HG03342 (cell line): ENCODE data around the gene DENND6B.
"Not testable (repeated sequence)": the region's sequence is repeated elsewhere in the genome, so short reads cannot be mapped to it uniquely, and the experiment has no call there.

Experiments
- ATAC-seq: cut with Tn5 transposase; IDR thresholded peaks from one replicate; pipeline ENCODE4 v1.9.1; 2021; ENCODE audit warnings: mild to moderate bottlenecking, moderate library complexity; ENCODE audit not compliant: unreplicated experiment

Gene DENND6B

DNA sequence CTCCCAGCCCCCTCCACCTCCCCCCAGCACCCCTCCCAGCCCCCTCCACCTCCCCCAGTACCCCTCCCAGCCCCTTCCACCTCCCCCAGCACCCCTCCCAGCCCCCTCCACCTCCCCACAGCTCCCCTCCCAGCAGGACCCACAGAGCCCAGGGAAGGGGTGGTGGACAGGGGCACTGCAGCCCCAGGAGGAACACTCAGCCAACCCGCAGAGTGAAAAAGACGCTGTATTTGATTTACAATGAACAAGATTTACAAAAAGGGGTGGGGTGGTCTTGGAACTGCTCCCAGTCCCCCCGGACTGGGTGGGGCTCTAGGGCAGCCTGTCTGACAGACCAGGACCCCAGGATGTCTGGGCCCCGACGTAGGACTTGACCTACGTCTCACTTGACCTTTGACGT is 52.0 kb downstream of the DENND6B start:
- ATAC-seq, result no peak

DNA sequence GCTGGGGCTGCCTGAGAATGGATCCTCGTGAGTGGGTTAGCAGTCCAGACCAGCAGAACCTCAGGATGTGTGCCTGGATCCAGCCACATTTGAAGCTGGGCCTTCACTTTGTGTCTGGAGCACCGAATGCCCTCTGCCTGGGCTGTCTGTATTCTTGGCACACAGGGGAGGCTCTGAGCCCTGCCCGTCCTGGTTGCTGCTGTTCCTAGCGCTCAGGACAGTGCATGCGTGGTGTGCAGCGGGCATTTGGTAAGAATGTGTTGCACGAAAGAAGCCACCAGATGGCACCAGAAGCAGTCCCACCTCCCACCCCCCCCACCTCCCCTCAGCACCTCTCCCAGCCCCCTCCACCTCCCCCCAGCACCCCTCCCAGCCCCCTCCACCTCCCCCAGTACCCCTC is 52.5 kb downstream of the DENND6B start:
- no peak for ATAC-seq

DNA sequence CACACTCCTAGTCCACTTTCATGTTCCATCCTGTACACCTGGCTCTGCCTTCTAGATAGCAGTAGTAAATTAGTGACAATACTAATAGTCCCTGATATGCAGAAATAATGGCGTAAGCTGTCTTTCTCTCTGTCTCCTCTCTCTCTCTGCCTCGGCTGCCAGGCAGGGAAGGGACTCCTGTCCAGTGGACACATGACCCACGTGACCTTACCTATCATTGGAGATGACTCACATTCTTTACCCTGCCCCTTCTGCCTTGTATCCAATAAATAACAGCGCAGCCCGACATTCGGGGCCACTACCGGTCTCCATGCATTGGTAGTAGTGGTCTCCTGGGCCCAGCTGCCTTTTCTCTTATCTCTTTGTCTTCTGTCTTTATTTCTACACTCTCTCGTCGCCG is 53.0 kb downstream of the DENND6B start:
- ATAC-seq, result not testable (repeated sequence)

DNA sequence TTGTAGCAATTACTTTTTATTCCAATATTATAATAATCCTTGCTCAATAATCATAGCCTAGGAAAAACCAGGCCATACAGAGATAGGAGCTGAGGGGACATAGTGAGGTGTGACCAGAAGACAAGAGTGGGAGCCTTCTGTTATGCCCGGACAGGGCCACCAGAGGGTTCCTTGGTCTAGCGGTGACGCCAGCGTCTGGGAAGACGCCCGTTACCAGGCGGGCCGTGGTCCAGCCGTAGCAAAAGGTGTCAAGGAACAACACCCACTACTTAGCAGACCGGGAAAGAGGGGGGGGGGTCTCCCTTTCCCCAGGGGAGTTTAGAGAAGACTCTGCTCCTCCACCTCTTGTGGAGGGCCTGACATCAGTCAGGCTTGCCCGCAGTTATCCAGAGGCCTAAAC is 53.5 kb downstream of the DENND6B start:
- ATAC-seq, result not testable (repeated sequence)

DNA sequence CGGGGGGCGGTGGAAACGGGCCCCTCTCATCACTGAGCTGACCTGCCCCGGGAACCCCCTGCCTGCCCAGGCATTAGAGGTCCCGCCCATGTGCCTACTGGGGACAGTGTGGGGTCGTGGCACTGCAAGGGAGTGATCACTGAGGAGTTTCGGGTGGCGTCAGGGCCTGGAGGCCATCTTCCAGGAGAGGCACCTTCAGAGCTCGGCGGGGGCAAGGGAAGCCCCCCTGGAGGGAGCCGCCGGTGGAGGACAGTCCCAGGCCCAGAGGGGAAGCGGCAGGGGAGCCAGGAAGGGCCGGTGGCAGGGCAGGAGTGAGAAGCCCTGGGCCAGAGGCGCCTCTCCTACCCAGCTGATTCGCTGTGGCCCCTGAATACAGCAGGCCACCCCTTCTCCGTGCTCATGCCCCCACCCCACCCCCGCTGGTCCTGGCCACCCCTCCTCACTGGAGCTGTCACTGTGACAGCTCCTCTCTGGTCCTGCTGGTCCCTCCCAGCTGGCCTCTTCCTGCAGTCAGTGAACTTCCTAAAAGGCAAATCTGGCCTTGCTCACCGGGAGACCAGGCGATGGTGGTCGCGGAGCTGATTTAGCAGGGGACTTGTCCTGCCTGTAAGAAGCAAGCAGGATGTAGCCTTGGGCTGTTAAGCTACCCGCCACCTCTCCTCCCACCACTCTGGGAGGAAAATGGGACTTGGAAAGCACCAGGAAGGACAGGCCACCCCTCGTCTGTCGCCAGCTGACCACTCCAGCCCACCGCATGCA is 54.6 kb downstream of the DENND6B start:
- no peak for ATAC-seq

DNA sequence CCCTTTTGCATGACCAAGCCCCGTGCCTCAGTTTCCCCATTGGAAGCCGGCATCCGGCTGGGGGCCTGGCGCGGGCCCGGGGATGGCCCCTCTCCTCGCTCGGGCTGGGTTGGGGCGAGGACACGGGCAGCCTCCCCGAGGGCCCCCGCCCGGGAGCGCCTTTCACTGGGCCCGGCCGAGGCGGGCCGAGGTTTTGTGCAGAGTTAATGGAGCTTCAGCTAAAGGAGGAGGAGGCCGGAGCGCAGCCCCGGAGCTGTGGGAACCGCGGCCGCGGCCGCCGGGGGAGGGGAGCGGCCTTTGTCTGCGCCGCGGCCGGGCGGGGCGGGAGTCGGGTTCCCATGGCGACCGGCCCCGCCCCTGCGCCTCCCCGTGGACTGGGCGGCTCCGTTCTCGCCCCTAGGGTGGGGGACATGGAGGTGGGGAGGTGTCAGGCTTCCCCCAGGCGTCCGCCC is 55.3 kb downstream of the DENND6B start:
- ATAC-seq, result no peak

DNA sequence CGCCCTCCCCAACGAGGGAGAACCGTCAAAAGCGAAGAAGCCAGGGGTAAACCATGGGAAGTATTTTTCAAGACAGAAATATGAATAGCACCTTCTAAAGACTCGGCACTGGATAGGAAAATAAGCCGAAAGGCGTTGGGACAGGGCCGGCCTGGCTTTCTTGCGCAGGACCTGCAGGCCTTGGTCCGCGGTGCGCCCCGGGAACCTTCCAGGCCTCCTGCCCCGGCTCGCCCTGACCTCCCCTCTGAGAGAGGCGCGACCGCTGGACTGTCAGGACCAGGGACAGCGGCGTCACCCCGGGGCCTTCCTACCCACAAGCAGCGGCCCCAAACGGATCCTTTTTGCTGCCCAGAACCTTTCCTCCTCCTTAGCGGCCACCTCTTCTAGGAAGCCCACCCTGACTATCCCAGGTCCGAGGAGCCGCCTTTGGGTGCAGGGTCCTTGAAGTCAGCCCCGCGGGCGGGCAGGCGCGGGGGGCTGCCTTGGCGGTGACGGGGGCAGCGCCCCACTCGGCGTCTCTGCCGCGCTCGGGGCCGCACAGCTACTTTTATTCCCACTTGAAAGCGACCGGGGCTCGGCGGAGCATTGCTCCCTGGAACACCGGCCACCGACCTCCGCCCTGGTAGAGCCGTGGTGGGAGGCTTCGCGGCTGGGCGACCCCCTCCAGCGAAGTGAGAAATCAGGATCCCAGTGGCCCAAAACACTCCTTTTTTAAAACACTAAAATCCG is 56.0 kb downstream of the DENND6B start:
- ATAC-seq, result no peak

DNA sequence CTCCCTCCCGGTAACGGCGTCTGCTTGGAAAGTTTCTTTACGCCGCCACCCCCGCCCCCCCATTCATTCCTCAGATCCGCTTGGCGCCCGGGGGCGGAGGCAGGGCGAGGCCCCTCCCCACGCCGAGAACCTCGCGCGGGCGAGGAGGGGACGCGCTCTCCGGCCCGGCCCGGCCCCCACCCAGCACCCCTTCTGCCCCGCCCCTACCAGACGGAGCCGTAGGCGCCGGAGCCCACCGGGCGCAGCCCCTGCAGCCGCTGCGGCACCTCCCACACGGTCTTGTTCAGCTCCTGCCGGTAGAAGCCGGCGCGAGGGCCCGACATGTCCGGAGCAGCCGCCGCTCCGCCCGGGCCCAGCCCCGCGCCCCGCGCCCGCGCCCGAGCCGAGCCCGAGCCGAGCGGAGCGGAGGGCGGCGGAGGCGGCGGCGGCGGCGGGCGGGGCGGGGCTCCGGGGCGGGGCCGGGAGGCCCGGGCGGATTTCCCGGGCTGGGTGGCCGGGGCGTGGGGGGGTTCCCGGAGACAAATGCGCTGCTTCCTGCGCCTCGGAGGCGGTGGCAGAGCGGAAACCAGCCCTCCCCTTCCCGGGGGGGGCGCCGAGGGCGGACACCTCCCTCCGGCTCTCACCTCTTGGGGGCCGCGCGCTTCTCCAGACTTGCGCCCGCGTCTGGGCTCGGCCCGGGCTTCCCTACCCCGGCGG is 56.7 kb downstream of the DENND6B start, which contains the start of gene MAPK11:
Gene MAPK11, minus strand, starts transcription at position 411 of the 696 bp plus-strand sequence. Its CDS starts 88 bp downstream, at position 323.
- ATAC-seq, result no peak

DNA sequence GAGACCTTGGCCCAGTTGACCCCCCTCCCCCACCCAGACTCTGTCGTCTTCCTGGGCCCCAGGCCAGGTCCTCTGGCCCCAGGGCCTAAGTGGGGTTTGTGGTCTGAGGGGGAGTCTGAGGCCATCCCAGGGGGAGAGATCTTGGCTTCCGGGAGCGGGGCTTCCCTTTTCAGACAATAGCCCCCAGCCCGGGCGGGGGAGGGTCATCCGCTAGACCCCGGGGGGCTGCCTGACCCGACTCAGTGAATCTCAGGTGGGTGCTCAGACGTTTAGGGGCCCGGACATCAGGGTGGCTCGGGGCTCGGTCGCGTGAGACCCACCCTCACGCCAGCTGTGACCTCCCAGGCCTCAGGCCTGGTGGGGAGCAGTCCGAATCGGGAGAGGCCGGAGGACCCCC is 57.2 kb downstream of the DENND6B start:
- no peak for ATAC-seq

DNA sequence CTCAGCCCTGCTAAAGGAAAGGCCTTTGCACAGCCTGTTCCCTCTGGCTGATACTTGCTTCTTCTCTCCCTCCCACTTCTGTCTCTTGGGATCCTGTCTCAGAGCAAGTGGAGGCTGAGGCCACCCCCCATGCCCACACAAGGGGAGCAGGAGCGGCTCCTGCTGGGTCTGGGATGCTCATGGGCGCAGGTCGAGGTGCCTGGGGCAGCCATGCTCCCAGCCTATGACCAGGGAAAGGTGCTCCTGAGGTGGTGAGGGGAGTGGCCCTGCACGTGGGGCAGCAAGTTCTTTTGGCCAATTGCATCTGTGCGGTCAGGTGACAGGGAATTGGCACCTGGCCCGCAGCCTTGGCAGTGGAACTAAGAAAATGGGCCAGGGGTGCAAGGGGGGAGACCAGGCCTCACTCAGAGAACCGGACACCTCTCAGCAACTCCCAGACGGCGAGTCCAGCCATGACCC is 58.1 kb downstream of the DENND6B start:
- no peak for ATAC-seq

DNA sequence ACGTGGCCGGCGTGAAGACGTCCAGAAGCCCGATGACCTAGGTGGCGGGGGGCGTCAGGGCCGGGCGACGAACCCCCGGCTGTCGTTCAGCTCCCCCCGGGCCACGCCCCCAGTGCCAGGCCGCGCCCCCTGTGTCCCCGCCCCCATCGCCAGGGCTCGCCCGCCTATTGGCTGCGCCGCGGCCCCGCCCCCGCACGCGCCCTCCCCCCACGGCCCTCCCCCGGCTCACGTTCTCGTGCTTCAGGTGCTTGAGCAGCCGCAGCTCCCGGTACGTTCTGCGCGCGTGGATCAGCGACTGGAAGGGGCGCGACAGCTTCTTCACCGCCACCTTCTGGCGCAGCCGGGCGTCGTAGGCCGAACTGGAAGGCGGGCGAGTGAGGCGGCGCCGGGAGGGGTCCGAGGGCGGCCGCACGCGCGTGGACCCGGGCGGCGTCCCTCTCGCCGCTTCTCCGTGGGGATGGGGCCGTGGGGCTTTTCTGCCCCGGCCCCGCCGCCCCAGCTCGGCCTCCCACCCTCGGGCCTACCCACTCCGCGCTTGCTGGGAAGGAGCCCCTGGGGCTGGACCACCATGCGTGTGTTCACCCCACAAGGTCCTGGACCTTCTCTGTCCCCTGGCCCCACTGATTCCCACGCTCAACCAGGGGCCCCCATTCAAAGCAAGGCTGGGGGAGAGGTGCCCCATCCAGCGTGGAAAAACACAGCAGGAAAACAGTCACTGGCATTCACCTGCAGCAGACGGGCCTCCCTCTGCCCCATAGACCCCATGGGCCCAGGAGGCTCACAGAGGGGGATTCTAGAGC is 59.0 kb downstream of the DENND6B start:
- no peak for ATAC-seq

DNA sequence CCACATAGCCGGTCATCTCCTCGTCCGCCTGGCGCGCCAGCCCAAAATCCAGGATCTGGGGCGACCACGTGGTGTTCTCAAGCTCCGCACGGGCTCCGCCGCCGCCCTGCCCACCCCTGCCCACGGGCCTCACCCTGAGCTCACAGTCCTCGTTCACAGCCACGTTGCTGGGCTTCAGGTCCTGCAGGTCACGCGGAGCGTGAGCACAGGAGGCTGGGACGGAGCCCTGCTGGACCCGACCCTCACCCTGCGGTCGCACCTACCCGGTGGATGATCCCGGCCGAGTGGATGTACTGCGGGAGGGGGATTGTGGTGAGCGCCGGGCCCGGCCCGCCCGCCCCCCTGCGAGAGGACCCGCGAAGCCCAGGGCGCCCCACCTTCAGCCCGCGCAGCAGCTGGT is 59.8 kb downstream of the DENND6B start:
- no peak for ATAC-seq

DNA sequence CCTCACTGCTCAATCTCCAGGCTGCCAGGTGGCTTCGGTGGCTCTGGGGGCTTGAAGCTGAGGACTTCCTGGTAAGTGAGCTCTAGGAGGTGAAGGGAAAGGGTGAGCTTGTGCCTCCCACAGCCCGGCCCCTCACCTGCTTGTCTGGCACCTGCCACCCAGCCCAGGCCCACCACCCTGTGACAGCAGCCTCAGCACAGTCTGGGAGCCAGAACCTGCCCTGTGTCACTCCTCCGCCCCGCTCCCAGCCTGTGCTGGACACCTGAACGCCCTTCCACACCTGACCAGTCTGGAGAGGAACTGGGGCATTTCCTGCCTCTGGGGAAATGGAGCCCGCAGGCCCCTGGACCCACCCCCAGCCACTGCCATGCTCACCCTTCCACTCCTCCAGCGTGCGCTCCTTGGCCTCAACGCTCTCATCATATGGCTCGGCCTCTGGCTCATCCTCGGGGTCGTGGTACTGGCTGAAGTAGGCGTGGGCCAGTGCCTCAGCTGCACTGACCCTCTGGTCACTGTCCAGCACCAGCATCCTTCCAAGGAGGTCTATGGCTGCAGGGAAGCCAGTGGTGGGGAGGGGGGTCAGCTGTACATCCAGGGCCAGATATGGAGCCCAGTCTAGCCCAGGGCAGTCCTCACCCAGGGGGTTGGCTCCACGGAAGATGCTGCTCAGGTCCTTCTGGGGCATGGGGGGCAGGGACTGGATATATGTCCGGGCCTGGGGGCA is 61.7 kb downstream of the DENND6B start:
- no peak for ATAC-seq

DNA sequence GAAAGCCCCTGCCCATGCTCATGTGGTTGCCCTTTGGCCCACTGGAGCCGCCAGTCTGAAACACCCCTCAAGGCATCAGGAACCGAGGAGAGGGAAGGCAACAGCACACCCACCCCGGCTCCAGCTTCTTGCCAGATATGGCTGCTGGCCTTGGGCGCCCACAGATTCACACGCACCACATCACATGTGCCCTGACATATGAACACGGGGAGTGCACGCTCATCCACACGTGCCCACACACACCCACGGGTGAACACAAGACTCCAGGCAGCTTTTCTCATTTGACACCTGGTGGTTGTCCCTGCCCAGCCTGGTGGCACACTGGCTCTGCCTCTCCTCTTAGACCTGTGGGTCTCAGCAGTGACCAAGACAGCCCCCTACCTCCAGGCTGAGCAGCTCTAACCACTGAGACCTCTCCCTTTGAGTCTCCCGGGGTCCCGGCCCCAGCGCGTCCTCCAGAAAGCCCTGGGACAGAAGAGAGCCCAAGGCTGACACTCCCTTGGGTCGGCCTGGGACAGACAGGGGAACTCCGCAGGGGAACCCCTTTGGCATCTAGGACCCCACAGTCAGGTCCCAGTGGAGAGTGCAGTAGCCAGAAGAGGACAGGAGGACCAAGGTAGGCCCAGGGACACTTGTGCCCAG is 62.6 kb downstream of the DENND6B start:
- no peak for ATAC-seq

DNA sequence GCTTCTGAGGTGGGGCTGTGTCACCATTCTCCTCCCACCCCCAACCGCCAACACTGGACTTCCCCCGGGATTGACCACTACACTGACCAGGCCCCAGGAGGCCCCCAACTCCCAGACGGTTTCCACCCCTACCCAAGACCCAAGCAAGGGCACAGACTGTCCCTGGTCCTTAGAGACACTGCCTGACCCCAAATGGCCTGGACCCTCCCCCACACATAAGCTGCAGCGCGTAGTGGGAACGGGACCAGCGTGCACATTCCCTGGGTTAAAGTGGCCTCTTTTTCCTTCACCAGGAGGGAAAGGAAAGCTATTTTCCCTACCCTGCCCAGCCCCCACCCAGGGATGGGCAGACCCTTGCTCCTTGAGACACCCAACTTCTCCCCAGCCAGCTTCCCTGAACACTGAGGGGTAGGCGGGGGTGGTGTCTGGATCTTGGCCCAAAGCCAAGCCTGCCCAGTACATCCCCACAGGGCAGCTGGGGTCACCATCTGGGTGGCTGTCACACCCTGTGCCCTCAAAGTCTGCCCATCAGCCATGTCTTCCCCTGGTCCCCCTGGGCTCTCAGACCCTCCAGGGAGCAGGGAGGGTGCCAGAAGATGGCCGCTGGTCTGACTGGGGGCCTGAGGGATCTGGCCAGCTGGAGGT is 63.7 kb downstream of the DENND6B start:
- ATAC-seq, result no peak

DNA sequence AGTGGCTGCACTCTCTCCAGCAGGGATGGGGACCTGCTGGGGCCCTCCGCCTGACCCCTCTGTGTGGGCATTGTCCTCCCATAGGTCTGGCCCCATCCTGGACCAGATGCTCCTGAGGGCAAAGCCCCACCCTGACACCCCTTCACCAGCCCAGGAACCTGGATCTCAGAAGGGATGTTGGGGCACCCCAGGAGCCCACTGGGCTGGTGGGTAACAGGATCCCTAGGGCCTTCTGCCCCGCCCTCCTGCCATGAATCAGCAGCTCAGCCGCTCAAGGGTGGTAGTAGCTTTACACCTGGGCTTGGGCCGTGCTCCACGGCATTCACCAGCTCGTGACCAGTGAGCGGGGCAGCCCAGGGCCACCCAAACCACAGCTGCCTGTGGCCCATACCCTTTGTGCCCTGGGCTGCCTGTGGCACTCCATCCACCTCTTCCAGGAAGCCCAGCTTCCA is 64.3 kb downstream of the DENND6B start:
- ATAC-seq, result no peak

DNA sequence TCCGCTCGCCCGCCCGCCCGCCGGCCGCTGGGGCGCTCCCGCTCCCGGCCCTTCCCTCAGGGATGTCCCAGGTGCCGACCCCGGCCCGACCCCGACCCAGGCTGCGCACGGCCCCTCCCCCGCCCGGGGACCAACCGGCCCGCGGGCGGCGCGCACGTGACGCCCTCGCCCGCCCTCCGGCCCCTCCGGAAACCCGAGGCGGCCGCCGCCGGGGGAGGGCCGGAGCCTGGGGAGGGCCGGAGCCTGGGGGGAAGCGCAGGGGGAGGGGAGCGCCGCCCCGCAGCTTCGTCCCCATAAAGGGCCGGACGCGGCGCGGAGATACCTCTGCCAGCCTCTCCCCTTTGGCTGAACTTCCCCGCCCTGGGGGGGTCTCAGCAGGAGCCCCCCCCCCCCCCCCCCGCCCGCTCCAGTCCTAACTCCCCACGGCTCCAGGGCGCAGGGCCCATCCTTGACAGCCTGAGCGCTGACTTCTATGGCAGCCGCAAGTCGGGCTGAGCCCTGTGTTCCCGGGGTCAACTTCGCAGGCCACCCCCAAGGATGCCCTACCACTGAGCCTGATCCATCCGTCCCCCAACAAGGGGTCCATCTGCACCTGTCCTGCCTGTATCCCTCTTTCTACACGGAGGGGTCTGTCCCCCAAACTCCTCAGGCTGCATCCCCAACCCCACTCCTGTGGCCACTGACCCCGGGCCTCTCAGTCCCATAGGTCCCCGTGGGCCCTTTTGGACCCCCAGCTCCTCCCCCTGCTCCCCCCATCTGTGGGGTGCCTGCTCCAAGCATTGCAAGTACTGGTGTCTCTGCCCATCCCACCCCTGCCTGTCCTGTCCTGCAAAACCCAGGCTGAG is 65.0 kb downstream of the DENND6B start, which contains the start of gene MAPK12:
Gene MAPK12, minus strand, starts transcription at position 69 of the 845 bp plus-strand sequence. CDS start 174 bp downstream, outside the sequence.
- ATAC-seq, result no peak
